ENCODE data around the gene FABP7. TPM values are rescaled to one million over a fixed set of nuclear protein-coding genes. Genes with fewer than 3 reads are reported as not detected.

Gene FABP7
- total and polyA plus RNA-seq, 4 donors = not detected

DNA sequence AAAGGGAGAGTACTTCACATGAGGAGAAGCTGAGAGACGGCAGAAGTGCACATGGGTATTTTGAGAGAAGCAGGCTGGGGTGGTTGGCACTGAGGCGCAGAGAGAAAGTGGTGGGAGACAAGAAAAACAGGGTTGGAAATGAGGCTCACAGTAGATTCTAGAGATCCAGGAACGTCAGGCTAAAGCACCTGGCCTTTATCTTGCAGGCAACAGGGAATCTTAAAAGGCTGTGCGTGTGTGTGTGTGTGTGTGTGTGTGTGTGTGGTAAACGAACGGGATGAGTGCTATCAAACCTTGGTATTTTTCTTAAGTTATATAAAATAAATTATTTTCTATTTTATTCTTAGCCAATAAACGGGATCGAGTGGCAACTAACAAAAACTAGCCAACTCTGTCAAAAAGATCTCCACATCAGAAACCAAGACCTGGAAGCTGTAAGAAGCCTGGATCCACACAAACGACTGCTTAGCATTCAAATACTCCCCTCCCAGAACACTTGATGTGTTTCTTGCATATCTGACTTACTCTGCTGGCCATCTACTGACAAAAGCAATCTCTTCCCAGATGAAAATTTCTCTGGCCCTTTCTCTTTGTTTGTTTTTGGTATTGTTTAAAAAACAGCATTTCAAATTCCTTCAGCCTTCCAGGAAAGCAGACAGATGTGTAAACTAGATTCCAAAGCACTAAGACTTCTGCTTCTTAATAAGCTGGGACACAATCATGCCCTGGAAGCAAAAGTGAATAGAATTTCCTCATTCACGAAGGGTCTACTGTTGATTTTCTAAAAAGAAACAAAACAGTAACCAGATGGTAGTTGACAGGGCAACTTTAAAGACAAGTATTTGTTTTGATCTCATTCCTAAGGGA lies 44.8 kb upstream of the FABP7 start:
- 64% methylated on average over 10 of the region's 10 CpGs for WGBS
- DNase-seq (ENCODE audit: low spot score) = no peak
- Histone ChIP-seq H3K27me3 (ENCODE audit: control insufficient read depth in 4 of 4, insufficient read depth in 4 of 4, low read length in 3 of 4) (no peaks in the 10 kb centered on the region), H3K36me3 (ENCODE audit: control insufficient read depth in 4 of 4, insufficient read depth in 3 of 4, low read depth in 1 of 4, low read length in 3 of 4) (no peaks in the 10 kb centered on the region), H3K9me3 (ENCODE audit: control insufficient read depth in 4 of 4, low read length in 3 of 4) (no peaks in the 10 kb centered on the region), H3K4me1 (ENCODE audit: control insufficient read depth in 4 of 4, insufficient read depth in 4 of 4, low read length in 3 of 4) (no peaks in the 10 kb centered on the region), H3K4me3 (ENCODE audit: low read depth in 1 of 3, low read length in 3 of 3) (no peak overlapping the region), H3K9ac (ENCODE audit: low read depth in 1 of 2, low read length in 2 of 2) (no peak overlapping the region), H3K27ac (ENCODE audit: low read depth in 1 of 2, low read length in 2 of 2) (no peak overlapping the region)
- TF ChIP-seq EGR1 (IDR thresholded peaks at IDR 0.05; ENCODE audit: low read depth in 2 of 2) = no peak
- TF ChIP-seq, protein P1, sequence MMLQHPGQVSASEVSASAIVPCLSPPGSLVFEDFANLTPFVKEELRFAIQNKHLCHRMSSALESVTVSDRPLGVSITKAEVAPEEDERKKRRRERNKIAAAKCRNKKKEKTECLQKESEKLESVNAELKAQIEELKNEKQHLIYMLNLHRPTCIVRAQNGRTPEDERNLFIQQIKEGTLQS (IDR thresholded peaks at IDR 0.05) = no peak
- TF ChIP-seq FOXA1 (IDR thresholded peaks at IDR 0.05) = no peak
- TF ChIP-seq FOXA2 (IDR thresholded peaks at IDR 0.05) = no peak
- no peak for TF ChIP-seq YY1 (IDR thresholded peaks at IDR 0.05)
- no peak for TF ChIP-seq NR2F2 (IDR thresholded peaks at IDR 0.05)
- TF ChIP-seq RAD21 (IDR thresholded peaks at IDR 0.05) = no peak
- no peak for TF ChIP-seq HNF4A (conservative IDR thresholded peaks at IDR 0.05)
- TF ChIP-seq, protein P2, sequence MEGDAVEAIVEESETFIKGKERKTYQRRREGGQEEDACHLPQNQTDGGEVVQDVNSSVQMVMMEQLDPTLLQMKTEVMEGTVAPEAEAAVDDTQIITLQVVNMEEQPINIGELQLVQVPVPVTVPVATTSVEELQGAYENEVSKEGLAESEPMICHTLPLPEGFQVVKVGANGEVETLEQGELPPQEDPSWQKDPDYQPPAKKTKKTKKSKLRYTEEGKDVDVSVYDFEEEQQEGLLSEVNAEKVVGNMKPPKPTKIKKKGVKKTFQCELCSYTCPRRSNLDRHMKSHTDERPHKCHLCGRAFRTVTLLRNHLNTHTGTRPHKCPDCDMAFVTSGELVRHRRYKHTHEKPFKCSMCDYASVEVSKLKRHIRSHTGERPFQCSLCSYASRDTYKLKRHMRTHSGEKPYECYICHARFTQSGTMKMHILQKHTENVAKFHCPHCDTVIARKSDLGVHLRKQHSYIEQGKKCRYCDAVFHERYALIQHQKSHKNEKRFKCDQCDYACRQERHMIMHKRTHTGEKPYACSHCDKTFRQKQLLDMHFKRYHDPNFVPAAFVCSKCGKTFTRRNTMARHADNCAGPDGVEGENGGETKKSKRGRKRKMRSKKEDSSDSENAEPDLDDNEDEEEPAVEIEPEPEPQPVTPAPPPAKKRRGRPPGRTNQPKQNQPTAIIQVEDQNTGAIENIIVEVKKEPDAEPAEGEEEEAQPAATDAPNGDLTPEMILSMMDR (IDR thresholded peaks at IDR 0.05; ENCODE audit: low read depth, low read length, missing input control) = no peak
- no peak for TF ChIP-seq SP1 (IDR thresholded peaks at IDR 0.05)
- TF ChIP-seq, protein P3, sequence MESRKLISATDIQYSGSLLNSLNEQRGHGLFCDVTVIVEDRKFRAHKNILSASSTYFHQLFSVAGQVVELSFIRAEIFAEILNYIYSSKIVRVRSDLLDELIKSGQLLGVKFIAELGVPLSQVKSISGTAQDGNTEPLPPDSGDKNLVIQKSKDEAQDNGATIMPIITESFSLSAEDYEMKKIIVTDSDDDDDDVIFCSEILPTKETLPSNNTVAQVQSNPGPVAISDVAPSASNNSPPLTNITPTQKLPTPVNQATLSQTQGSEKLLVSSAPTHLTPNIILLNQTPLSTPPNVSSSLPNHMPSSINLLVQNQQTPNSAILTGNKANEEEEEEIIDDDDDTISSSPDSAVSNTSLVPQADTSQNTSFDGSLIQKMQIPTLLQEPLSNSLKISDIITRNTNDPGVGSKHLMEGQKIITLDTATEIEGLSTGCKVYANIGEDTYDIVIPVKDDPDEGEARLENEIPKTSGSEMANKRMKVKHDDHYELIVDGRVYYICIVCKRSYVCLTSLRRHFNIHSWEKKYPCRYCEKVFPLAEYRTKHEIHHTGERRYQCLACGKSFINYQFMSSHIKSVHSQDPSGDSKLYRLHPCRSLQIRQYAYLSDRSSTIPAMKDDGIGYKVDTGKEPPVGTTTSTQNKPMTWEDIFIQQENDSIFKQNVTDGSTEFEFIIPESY (IDR thresholded peaks at IDR 0.05) = no peak
- TF ChIP-seq, protein P4, sequence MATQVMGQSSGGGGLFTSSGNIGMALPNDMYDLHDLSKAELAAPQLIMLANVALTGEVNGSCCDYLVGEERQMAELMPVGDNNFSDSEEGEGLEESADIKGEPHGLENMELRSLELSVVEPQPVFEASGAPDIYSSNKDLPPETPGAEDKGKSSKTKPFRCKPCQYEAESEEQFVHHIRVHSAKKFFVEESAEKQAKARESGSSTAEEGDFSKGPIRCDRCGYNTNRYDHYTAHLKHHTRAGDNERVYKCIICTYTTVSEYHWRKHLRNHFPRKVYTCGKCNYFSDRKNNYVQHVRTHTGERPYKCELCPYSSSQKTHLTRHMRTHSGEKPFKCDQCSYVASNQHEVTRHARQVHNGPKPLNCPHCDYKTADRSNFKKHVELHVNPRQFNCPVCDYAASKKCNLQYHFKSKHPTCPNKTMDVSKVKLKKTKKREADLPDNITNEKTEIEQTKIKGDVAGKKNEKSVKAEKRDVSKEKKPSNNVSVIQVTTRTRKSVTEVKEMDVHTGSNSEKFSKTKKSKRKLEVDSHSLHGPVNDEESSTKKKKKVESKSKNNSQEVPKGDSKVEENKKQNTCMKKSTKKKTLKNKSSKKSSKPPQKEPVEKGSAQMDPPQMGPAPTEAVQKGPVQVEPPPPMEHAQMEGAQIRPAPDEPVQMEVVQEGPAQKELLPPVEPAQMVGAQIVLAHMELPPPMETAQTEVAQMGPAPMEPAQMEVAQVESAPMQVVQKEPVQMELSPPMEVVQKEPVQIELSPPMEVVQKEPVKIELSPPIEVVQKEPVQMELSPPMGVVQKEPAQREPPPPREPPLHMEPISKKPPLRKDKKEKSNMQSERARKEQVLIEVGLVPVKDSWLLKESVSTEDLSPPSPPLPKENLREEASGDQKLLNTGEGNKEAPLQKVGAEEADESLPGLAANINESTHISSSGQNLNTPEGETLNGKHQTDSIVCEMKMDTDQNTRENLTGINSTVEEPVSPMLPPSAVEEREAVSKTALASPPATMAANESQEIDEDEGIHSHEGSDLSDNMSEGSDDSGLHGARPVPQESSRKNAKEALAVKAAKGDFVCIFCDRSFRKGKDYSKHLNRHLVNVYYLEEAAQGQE (IDR thresholded peaks at IDR 0.05) = no peak
- no peak for TF ChIP-seq GABPA (IDR thresholded peaks at IDR 0.05 in 1 of 2, conservative IDR thresholded peaks at IDR 0.05 in 1 of 2)
- no peak for TF ChIP-seq RXRA (IDR thresholded peaks at IDR 0.05)
- no peak for TF ChIP-seq JUND (IDR thresholded peaks at IDR 0.05)
- TF ChIP-seq, protein P5, sequence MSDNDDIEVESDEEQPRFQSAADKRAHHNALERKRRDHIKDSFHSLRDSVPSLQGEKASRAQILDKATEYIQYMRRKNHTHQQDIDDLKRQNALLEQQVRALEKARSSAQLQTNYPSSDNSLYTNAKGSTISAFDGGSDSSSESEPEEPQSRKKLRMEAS (IDR thresholded peaks at IDR 0.05) = no peak
- no peak for TF ChIP-seq TAF1 (conservative IDR thresholded peaks at IDR 0.05)
- TF ChIP-seq HNF4G (IDR thresholded peaks at IDR 0.05) = no peak

Data from liver (tissue), 9 donors.